Astrocyte of the spinal cord (primary cell): ENCODE data around the gene EPB41L1.
A peak's percentile ranks its signal among the peaks of the same experiment; 100 is the strongest.

Source experiments
- DNase-seq: peaks from one replicate; pipeline ENCODE4 v3.0.0; 2011; ENCODE audit warnings: low read depth, low spot score
- H3K4me3 ChIP-seq: 2 replicates; pipeline ENCODE4 v1.5.1; 2011; ENCODE audit warnings: low read depth, mild to moderate bottlenecking, low read length, moderate library complexity
- CTCF ChIP-seq: IDR thresholded peaks from 2 replicates; pipeline ENCODE4 v1.5.1; 2012; ENCODE audit warnings: low read depth, mild to moderate bottlenecking, low read length, inconsistent platforms
- in situ Hi-C: cut with HindIII; loops from 2 replicates; pipeline ENCODE4 v1.10.0; 2017; ENCODE audit warnings: low sequenced_read_pairs

Gene EPB41L1

GRCh38 chr20:36180323-36180722, 25.8 kb downstream of the EPB41L1 start:
- TF ChIP-seq CTCF: no peak
- in situ Hi-C loops: no loop called here
- H3K4me3 ChIP-seq: no peak overlapping the region
- no peak for DNase-seq

- DNase-seq: peak; percentile 57
- in situ Hi-C loops: no loop called here
- no peak for TF ChIP-seq CTCF
- H3K4me3 ChIP-seq: no peak overlapping the region
These were observed 27.5 kb downstream of the EPB41L1 start for GRCh38 chr20:36181934-36182603.

- in situ Hi-C loops: no loop called here
- no peak for TF ChIP-seq CTCF
- DNase-seq: no peak
These were observed 28.1 kb downstream of the EPB41L1 start for GRCh38 chr20:36182604-36183154.

GRCh38 chr20:36183155-36183944, 28.8 kb downstream of the EPB41L1 start:
- in situ Hi-C loops: no loop called here
- no peak for DNase-seq
- TF ChIP-seq CTCF: no peak
- no peak overlapping the region for H3K4me3 ChIP-seq

More at GRCh38 chr20:36182604-36183154, 28.1 kb downstream of the EPB41L1 start:
- H3K4me3 ChIP-seq: no peak overlapping the region

- DNase-seq: no peak
- no peak for TF ChIP-seq CTCF
- in situ Hi-C loops: no loop called here
- H3K4me3 ChIP-seq: no peak overlapping the region
These were observed 30.6 kb downstream of the EPB41L1 start for GRCh38 chr20:36184816-36185776.
